GM12892 (cell line): ENCODE data around the gene TAF3.

Source experiments
- DNase-seq: peaks from one replicate; pipeline ENCODE4 v3.0.0; 2011; ENCODE audit not compliant: insufficient read length
- FAIRE-seq: peaks from 2 replicates; lab custom pipeline; 2011; peaks lifted over from hg19 to GRCh38; lab: Jason Lieb, UNC
- POLR2A ChIP-seq: IDR thresholded peaks from 2 replicates; pipeline ENCODE4 v1.6.1; 2011; ENCODE audit warnings: low read depth, low read length, control low read depth
- POLR2AphosphoS5 ChIP-seq: IDR thresholded peaks from 2 replicates; pipeline ENCODE4 v1.6.1; 2011; ENCODE audit warnings: low read depth, low read length, control low read depth
- TAF1 ChIP-seq: IDR thresholded peaks from 2 replicates; pipeline ENCODE4 v1.6.1; 2011; ENCODE audit warnings: low read depth, mild to moderate bottlenecking, control low read depth, low read length, borderline replicate concordance

The TAF3 gene

GRCh38 chr10:8063935-8064334 lies 245.6 kb downstream of the TAF3 start:
- TF ChIP-seq POLR2AphosphoS5 (no peak), TAF1 (no peak), POLR2A (no peak)
- DNase-seq (no peak), FAIRE-seq (no peak)

GRCh38 chr10:8064436-8064835 lies 246.1 kb downstream of the TAF3 start:
- no peak for DNase-seq
- FAIRE-seq: no peak
- TF ChIP-seq POLR2AphosphoS5 (no peak), POLR2A (no peak), TAF1 (no peak)

GRCh38 chr10:8065651-8066050 lies 247.3 kb downstream of the TAF3 start:
- DNase-seq (no peak), FAIRE-seq (no peak)
- no peak for TF ChIP-seq POLR2A
- no peak for TF ChIP-seq TAF1
- no peak for TF ChIP-seq POLR2AphosphoS5

- DNase-seq: no peak
- FAIRE-seq: no peak
- TF ChIP-seq TAF1 (no peak), POLR2AphosphoS5 (no peak), POLR2A (no peak)
These were observed 247.8 kb downstream of the TAF3 start for GRCh38 chr10:8066124-8066523.
